ENCODE data around the gene NXPH4.

NXPH4 gene

GRCh38 chr12:57260366-57260765 is 43.8 kb downstream of the NXPH4 start:
- H3K27ac Mint-ChIP-seq, result no peak overlapping the region
- no peaks in the 10 kb centered on the region for H3K27me3 Mint-ChIP-seq
- no peak overlapping the region for H3K4me3 Mint-ChIP-seq
- DNase-seq, result no peak
- no peaks in the 10 kb centered on the region for H3K9me3 Mint-ChIP-seq
- peaks cover 85% of the 10 kb centered on the region for H3K36me3 Mint-ChIP-seq (ENCODE audit: low read depth)
- H3K4me1 Mint-ChIP-seq (ENCODE audit: low read depth), result peaks cover 5% of the 10 kb centered on the region

GRCh38 chr12:57261428-57261865 is 44.9 kb downstream of the NXPH4 start:
- Mint-ChIP-seq H3K27me3 (no peaks in the 10 kb centered on the region), H3K4me3 (no peak overlapping the region), H3K9me3 (no peaks in the 10 kb centered on the region), H3K4me1 (ENCODE audit: low read depth) (peaks cover 5% of the 10 kb centered on the region), H3K36me3 (ENCODE audit: low read depth) (peaks cover 80% of the 10 kb centered on the region), H3K27ac (no peak overlapping the region)
- no peak for DNase-seq

DNA sequence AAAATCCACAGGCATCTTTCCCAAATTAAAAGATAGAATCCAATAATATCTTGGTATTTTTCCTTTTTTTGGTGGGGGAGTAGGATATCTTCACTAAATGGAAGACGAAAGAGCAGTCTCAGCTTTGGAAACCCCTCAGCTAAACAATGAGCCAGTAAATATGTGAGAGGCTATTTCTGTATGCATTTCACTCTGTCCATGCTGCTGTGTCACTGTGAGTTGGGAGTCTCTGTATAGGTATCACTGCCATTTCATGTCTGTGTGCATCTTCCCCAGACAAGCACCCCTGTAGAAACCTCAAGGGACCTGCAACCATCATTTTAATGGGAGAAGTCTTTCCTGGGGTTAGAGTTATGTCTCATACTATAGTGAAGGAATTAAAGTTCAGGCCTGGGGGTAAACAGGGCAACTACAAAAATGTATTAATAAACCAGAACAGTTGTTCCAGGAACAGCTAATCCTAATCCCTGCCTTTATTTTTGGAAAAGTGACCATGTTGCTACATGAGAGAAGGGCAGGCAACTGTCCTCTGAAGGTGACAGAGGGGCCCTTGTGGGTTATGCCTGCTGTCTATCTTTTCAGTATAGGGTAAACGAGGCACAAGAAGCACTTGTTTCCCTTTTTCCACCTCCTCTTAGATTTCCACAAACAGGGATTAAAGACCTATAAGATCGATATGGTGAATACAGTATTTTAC is 45.7 kb downstream of the NXPH4 start:
- peaks cover 79% of the 10 kb centered on the region for H3K36me3 Mint-ChIP-seq (ENCODE audit: low read depth)
- H3K9me3 Mint-ChIP-seq, result no peaks in the 10 kb centered on the region
- H3K27ac Mint-ChIP-seq, result no peak overlapping the region

DNA sequence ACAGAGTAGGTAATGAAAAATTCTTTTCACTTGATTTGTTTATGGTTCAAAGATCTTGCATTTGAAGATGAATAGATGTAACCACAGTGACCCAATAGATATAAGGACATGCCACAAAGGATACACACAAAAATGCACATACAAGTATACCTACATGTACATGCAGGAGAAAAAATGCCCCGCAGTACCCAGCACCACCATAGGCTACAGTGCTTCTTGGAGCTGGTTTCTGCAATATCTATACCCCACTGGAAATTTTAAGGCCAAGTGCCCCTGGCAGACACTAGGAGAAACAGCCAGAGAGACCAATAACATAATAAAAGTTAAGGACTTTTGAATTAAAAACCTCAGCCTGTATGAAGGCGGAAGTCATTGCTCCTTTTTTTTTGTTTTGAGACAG is 46.5 kb downstream of the NXPH4 start:
- Mint-ChIP-seq H3K27ac (no peak overlapping the region), H3K36me3 (ENCODE audit: low read depth) (peaks cover 79% of the 10 kb centered on the region)

More for the DNA sequence above, 45.7 kb downstream of the NXPH4 start:
- H3K27me3 Mint-ChIP-seq, result no peaks in the 10 kb centered on the region
- no peak for DNase-seq
- H3K4me3 Mint-ChIP-seq, result no peak overlapping the region
- peaks cover 6% of the 10 kb centered on the region for H3K4me1 Mint-ChIP-seq (ENCODE audit: low read depth)

DNA sequence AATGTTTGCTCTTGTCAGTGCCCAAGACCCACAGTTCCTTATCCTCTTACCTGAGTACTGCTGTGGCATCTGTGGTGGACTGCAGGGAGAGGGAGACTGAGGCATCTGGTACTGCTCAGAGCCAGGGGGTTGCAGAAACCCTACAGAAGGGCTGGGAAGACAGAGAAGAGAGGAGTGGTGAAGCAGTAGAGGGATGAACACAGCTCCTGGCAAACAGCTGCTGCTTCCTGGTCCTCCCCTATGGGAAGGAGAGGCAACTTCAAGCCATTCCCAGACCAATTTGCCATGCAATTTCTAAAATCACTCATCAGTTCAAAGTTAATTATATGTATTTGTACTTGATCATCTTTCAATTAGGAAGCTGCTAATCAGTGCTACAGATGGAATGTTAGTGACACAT is 50.1 kb downstream of the NXPH4 start:
- Mint-ChIP-seq H3K4me1 (ENCODE audit: low read depth) (peaks cover 15% of the 10 kb centered on the region), H3K9me3 (no peaks in the 10 kb centered on the region), H3K36me3 (ENCODE audit: low read depth) (peaks cover 73% of the 10 kb centered on the region), H3K4me3 (no peak overlapping the region), H3K27ac (peak overlapping the region; percentile 77), H3K27me3 (no peaks in the 10 kb centered on the region)
- DNase-seq, result no peak

More for the DNA sequence above, 46.5 kb downstream of the NXPH4 start:
- no peak for DNase-seq
- Mint-ChIP-seq H3K9me3 (no peaks in the 10 kb centered on the region), H3K27me3 (no peaks in the 10 kb centered on the region), H3K4me3 (no peak overlapping the region), H3K4me1 (ENCODE audit: low read depth) (peaks cover 10% of the 10 kb centered on the region)

GRCh38 chr12:57268264-57268663 is 51.7 kb downstream of the NXPH4 start:
- Mint-ChIP-seq H3K4me1 (ENCODE audit: low read depth) (peaks cover 15% of the 10 kb centered on the region), H3K9me3 (no peaks in the 10 kb centered on the region), H3K27me3 (no peaks in the 10 kb centered on the region), H3K36me3 (ENCODE audit: low read depth) (peaks cover 69% of the 10 kb centered on the region), H3K4me3 (no peak overlapping the region), H3K27ac (peak overlapping the region; percentile 89)
- peak; percentile 46 for DNase-seq

GRCh38 chr12:57270966-57271470 is 54.4 kb downstream of the NXPH4 start:
- Mint-ChIP-seq H3K27me3 (no peaks in the 10 kb centered on the region), H3K4me3 (no peak overlapping the region), H3K9me3 (no peaks in the 10 kb centered on the region), H3K4me1 (ENCODE audit: low read depth) (peaks cover 14% of the 10 kb centered on the region), H3K27ac (no peak overlapping the region), H3K36me3 (ENCODE audit: low read depth) (peaks cover 77% of the 10 kb centered on the region)
- DNase-seq, result no peak

DNA sequence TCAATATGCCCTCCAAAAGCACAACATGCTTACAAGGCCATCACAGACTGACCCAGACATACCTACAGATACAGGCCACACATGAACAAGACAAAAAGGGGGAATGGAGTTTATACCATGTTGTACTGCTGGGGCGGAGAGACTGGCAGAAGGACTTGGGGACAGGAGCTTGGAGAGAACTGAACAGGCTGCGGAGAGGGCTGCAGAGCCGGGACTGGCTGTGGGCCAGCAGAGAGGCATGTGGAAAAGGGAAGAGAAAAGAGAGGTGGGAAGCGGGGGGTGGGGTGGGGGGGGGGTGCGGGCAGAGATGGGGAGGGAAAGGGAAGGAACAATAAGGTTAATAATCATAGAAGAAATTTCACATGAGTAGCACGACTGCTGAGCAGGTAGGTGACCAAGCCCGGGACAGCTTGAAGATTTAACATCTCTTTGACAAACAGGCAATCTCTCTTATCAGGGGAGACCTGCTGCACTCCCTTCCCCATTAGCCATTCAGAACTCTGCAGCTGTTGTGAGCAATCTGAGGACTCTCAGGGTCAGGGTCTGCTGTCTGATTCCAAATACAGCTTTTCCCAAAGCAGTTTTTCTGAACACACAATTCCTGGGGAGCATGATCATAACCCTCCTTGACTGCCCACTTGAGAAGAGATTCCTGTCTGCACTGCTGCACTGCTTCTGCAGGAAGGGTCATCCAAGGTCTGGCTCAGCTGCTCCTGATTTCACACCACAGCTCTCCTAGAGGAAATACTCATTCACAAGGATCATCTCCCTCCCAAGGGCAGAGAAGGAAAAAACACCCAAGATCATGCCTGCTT is 56.0 kb downstream of the NXPH4 start:
- Mint-ChIP-seq H3K27ac (no peak overlapping the region), H3K9me3 (no peaks in the 10 kb centered on the region), H3K4me3 (no peak overlapping the region), H3K4me1 (ENCODE audit: low read depth) (peaks cover 13% of the 10 kb centered on the region), H3K27me3 (no peaks in the 10 kb centered on the region), H3K36me3 (ENCODE audit: low read depth) (peaks cover 77% of the 10 kb centered on the region)
- DNase-seq, result no peak

- Mint-ChIP-seq H3K36me3 (ENCODE audit: low read depth) (peaks cover 77% of the 10 kb centered on the region), H3K27ac (no peak overlapping the region)
Measured at GRCh38 chr12:57273516-57273915, 56.9 kb downstream of the NXPH4 start.

More at GRCh38 chr12:57273516-57273915, 56.9 kb downstream of the NXPH4 start:
- DNase-seq, result no peak
- Mint-ChIP-seq H3K4me1 (ENCODE audit: low read depth) (peaks cover 6% of the 10 kb centered on the region), H3K9me3 (no peaks in the 10 kb centered on the region), H3K27me3 (no peaks in the 10 kb centered on the region), H3K4me3 (no peak overlapping the region)

All from activated T-cell treated with anti-CD3 and anti-CD28 coated beads, Interleukin-2, amount 50 U/mL, for 24 hours (primary cell).